DND-41 (cell line): ENCODE data around the gene OR1M1.

ENCODE experiments used
- EZH2 ChIP-seq: IDR thresholded peaks from 3 replicates; pipeline ENCODE4 v1.6.1; 2012; ENCODE audit warnings: borderline replicate concordance, low read depth, mild to moderate bottlenecking, moderate library complexity, low read length, inconsistent platforms; ENCODE audit not compliant: severe bottlenecking
- TF ChIP-seq, protein P1 (sequence below): IDR thresholded peaks from 2 replicates; pipeline ENCODE4 v1.5.1; 2012; ENCODE audit warnings: borderline replicate concordance, low read length, moderate library complexity, mild to moderate bottlenecking; ENCODE audit not compliant: poor library complexity, severe bottlenecking; ENCODE audit errors: extremely low read depth

GRCh38 chr19:9039728-9040127, 47.1 kb upstream of the OR1M1 start:
- TF ChIP-seq, protein P1, sequence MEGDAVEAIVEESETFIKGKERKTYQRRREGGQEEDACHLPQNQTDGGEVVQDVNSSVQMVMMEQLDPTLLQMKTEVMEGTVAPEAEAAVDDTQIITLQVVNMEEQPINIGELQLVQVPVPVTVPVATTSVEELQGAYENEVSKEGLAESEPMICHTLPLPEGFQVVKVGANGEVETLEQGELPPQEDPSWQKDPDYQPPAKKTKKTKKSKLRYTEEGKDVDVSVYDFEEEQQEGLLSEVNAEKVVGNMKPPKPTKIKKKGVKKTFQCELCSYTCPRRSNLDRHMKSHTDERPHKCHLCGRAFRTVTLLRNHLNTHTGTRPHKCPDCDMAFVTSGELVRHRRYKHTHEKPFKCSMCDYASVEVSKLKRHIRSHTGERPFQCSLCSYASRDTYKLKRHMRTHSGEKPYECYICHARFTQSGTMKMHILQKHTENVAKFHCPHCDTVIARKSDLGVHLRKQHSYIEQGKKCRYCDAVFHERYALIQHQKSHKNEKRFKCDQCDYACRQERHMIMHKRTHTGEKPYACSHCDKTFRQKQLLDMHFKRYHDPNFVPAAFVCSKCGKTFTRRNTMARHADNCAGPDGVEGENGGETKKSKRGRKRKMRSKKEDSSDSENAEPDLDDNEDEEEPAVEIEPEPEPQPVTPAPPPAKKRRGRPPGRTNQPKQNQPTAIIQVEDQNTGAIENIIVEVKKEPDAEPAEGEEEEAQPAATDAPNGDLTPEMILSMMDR = no peak
- TF ChIP-seq EZH2 = no peak
